IMR-90 (cell line): ENCODE data around the gene FOSL2. TPM values are rescaled to one million over a fixed set of nuclear protein-coding genes. Genes with fewer than 3 reads are reported as not detected.
A peak's percentile ranks its signal among the peaks of the same experiment; 100 is the strongest.

Source experiments
- ATAC-seq: fragments of 200-7000 bp; cut with Tn5 transposase; 2 replicates; pipeline ENCODE4 v1.9.1; 2020; ENCODE audit warnings: low read depth, mild to moderate bottlenecking, moderate library complexity
- BruUV-seq: library from RNA; stranded (reverse); fragments of 400-500 nt; replicated peaks from 2 replicates; lab custom pipeline; 2021; lab: Mats Ljungman, UMichigan
- CTCF ChIA-PET: fragments of 300-600 bp; formaldehyde crosslinking; extraction: SDS; loops from one replicate; lab custom pipeline; 2021; ENCODE audit warnings: antibody characterized with exemption; lab: Yijun Ruan, JAX
- POLR2A ChIA-PET: fragments of 300-600 bp; sonication (Branson Sonifier 250); formaldehyde crosslinking; loops from one replicate; lab custom pipeline; 2022; ENCODE audit warnings: antibody characterized with exemption; ENCODE audit not compliant: unreplicated experiment; lab: Charles Lee
- DNase-seq: peaks from one replicate; pipeline ENCODE4 v3.0.0; 2013
- H2AFZ ChIP-seq: replicated peaks from 2 replicates; pipeline ENCODE3; 2013; ENCODE audit warnings: low read length, mild to moderate bottlenecking; ENCODE audit not compliant: poor library complexity
- H2AK5ac ChIP-seq: 2 replicates; pipeline ENCODE4 v1.6.1; 2013; ENCODE audit warnings: low read depth, low read length, inconsistent platforms
- H2AK9ac ChIP-seq: replicated peaks from 2 replicates; pipeline ENCODE3; 2013; ENCODE audit warnings: mild to moderate bottlenecking, low read depth, low read length, moderate library complexity; ENCODE audit not compliant: poor library complexity
- H2BK120ac ChIP-seq: 2 replicates; pipeline ENCODE4 v1.6.1; 2013; ENCODE audit warnings: low read depth, low read length, inconsistent platforms
- H2BK15ac ChIP-seq: 3 replicates; pipeline ENCODE4 v1.6.1; 2013; ENCODE audit warnings: low read depth, low read length, inconsistent platforms
- H2BK20ac ChIP-seq: 2 replicates; pipeline ENCODE4 v1.6.1; 2013; ENCODE audit warnings: low read depth, mild to moderate bottlenecking, inconsistent platforms, low read length, moderate library complexity
- H2BK5ac ChIP-seq: 2 replicates; pipeline ENCODE4 v1.6.1; 2013; ENCODE audit warnings: mild to moderate bottlenecking, low read depth, low read length, inconsistent platforms; ENCODE audit not compliant: poor library complexity, severe bottlenecking
- H3K14ac ChIP-seq: replicated peaks from 2 replicates; pipeline ENCODE4 v1.6.1; 2013; ENCODE audit warnings: low read depth, low read length, inconsistent platforms
- H3K18ac ChIP-seq: 2 replicates; pipeline ENCODE4 v1.6.1; 2013; ENCODE audit warnings: low read depth, low read length, control low read depth
- H3K23ac ChIP-seq: 2 replicates; pipeline ENCODE4 v1.6.1; 2013; ENCODE audit warnings: low read depth, low read length, inconsistent platforms
- H3K27ac ChIP-seq: 2 replicates; pipeline ENCODE4 v1.5.1; 2013; ENCODE audit warnings: mild to moderate bottlenecking, control low read depth, low read length; ENCODE audit not compliant: insufficient read depth
- H3K27me3 ChIP-seq: 2 replicates; pipeline ENCODE4 v1.6.1; 2013; ENCODE audit warnings: low read length; ENCODE audit not compliant: control insufficient read depth, insufficient read depth
- H3K36me3 ChIP-seq: 2 replicates; pipeline ENCODE4 v1.6.1; 2013; ENCODE audit warnings: low read length, mixed read lengths; ENCODE audit not compliant: control insufficient read depth, insufficient read depth
- H3K4ac ChIP-seq: 2 replicates; pipeline ENCODE4 v1.6.1; 2013; ENCODE audit warnings: low read depth, low read length, inconsistent platforms
- H3K4me1 ChIP-seq: 2 replicates; pipeline ENCODE4 v1.6.1; 2013; ENCODE audit warnings: low read length, mixed read lengths; ENCODE audit not compliant: control insufficient read depth, insufficient read depth
- H3K4me2 ChIP-seq: 2 replicates; pipeline ENCODE4 v1.6.1; 2013; ENCODE audit warnings: low read depth, mild to moderate bottlenecking, control low read depth, low read length, moderate library complexity
- H3K4me3 ChIP-seq: 2 replicates; pipeline ENCODE4 v1.5.1; 2013; ENCODE audit warnings: low read depth, mild to moderate bottlenecking, control low read depth, low read length, moderate library complexity; ENCODE audit not compliant: insufficient read depth
- H3K56ac ChIP-seq: 2 replicates; pipeline ENCODE4 v1.6.1; 2013; ENCODE audit warnings: low read length, inconsistent platforms; ENCODE audit not compliant: insufficient read depth; ENCODE audit errors: extremely low read depth
- H3K79me1 ChIP-seq, 2 experiments: 2 replicates each; pipeline ENCODE4 v1.6.1; 2013; ENCODE audit warnings: low read length in 2 of 2, inconsistent platforms in 1 of 2, low read depth in 1 of 2
- H3K9ac ChIP-seq: 2 replicates; pipeline ENCODE4 v1.6.1; 2013; ENCODE audit warnings: low read depth, low read length, control low read depth
- H3K9me1 ChIP-seq: 2 replicates; pipeline ENCODE4 v1.6.1; 2013; ENCODE audit warnings: low read length, inconsistent platforms; ENCODE audit not compliant: insufficient read depth
- H3K9me3 ChIP-seq: 2 replicates; pipeline ENCODE4 v1.6.1; 2013; ENCODE audit warnings: low read length; ENCODE audit not compliant: control insufficient read depth, insufficient read depth
- H4K20me1 ChIP-seq: 2 replicates; pipeline ENCODE4 v1.6.1; 2013; ENCODE audit warnings: low read length, inconsistent platforms; ENCODE audit not compliant: insufficient read depth
- H4K5ac ChIP-seq: 2 replicates; pipeline ENCODE4 v1.6.1; 2013; ENCODE audit warnings: mild to moderate bottlenecking, low read depth, low read length, control low read depth
- H4K8ac ChIP-seq, 2 experiments: 2 replicates each; pipeline ENCODE4 v1.6.1; 2013; ENCODE audit warnings: low read depth in 2 of 2, low read length in 2 of 2, control low read depth in 1 of 2, inconsistent platforms in 1 of 2
- H4K91ac ChIP-seq: 2 replicates; pipeline ENCODE4 v1.6.1; 2013; ENCODE audit warnings: low read depth, low read length, inconsistent platforms; ENCODE audit not compliant: insufficient read depth
- MAFK ChIP-seq: IDR thresholded peaks from 2 replicates; pipeline ENCODE4 v1.6.1; 2012; ENCODE audit warnings: low read depth, low read length, improper control_type of control experiment
- RAD21 ChIP-seq: IDR thresholded peaks from 2 replicates; pipeline ENCODE4 v1.6.1; 2012; ENCODE audit warnings: low read length, improper control_type of control experiment
- RFX5 ChIP-seq: IDR thresholded peaks from 2 replicates; pipeline ENCODE4 v1.8.0; 2012; ENCODE audit warnings: low read depth, mild to moderate bottlenecking, low read length, moderate library complexity
- SMC3 ChIP-seq: fragments of 150-350 bp; IDR thresholded peaks from 2 replicates; pipeline ENCODE4 v1.6.1; 2016; ENCODE audit warnings: low read depth, mild to moderate bottlenecking, antibody characterized with exemption, low read length, moderate library complexity
- WGBS, 2 experiments: methylation state at CpG; one replicate each; pipeline versions ENCODE4 v1.1.5 to v1.1.7; 2013; ENCODE audit warnings: missing lambda C conversion rate in 2 of 2; ENCODE audit not compliant: insufficient read length in 1 of 2; ENCODE audit errors: extremely low coverage in 2 of 2; 5-methylcytosine and 5-hydroxymethylcytosine counted together
- dilution Hi-C: fragments of 300-500 bp; cut with HindIII; formaldehyde crosslinking; loops from one replicate; pipeline ENCODE4 v1.14.3; 2018; ENCODE audit warnings: low sequenced_read_pairs; ENCODE audit not compliant: unreplicated experiment
- in situ Hi-C: fragments of 300-500 bp; cut with MboI; formaldehyde crosslinking; loops from 3 replicates; pipeline ENCODE4 v1.14.3; 2019; ENCODE audit warnings: low sequenced_read_pairs, inconsistent platforms, mixed read lengths
- intact Hi-C: fragments of 100-400 bp; cut with micrococcal nuclease; formaldehyde crosslinking; loops from 2 replicates; pipeline ENCODE4 v1.10.0; 2022
- polyA plus RNA-seq, 3 experiments: library from polyadenylated mRNA; depleted of rRNA; stranded (reverse); fragments of >200 nt; gene quantifications; 2 replicates each; pipeline ENCODE4 v1.2.3, GENCODE V29; 2012; ENCODE audit warnings: low replicate concordance in 1 of 3
- total RNA-seq: library from RNA; depleted of rRNA; stranded (reverse); fragments of >200 nt; gene quantifications from 2 replicates; pipeline ENCODE4 v1.2.3, GENCODE V29; 2012

FOSL2 gene
- total and polyA plus RNA-seq, 2 of the 4 experiments (the other 2 are of a cell fraction), result 31.4 to 46.3 TPM

GRCh38 chr2:28449126-28449487 lies 56.4 kb downstream of the FOSL2 start:
- Histone ChIP-seq H3K4me2 (no peak overlapping the region), H3K9me3 (no peaks in the 10 kb centered on the region), H4K8ac (peak overlapping the region in 1 of 2 experiments; percentile 97; a peak in 3 of 4 replicates), H3K4ac (peak overlapping the region; percentile 95), H3K27ac (peak overlapping the region; percentile 88; the same call in 1 of the 2 replicates), H4K91ac (peak overlapping the region; percentile 67), H2BK20ac (peak overlapping the region; percentile 91), H3K14ac (peak overlapping the region; percentile 85), H2AK5ac (peak overlapping the region; percentile 90), H3K36me3 (no peaks in the 10 kb centered on the region), H2BK5ac (peak overlapping the region; percentile 88), H3K23ac (peak overlapping the region; percentile 35; the same call in 1 of the 2 replicates), H3K27me3 (no peaks in the 10 kb centered on the region), H3K9ac (no peak overlapping the region), H2AFZ (peak overlapping the region; percentile 80), H2BK120ac (peak overlapping the region; percentile 98), H3K4me1 (peaks cover 37% of the 10 kb centered on the region), H3K56ac (no peak overlapping the region), H3K79me1 (peaks cover 4 to 40% of the 10 kb centered on the region in 2 experiments; a peak in 3 of 4 replicates), H4K5ac (peak overlapping the region; percentile 43; the same call in 1 of the 2 replicates), H3K18ac (peak overlapping the region; percentile 93), H3K9me1 (peaks cover 43% of the 10 kb centered on the region), H3K4me3 (no peak overlapping the region), H2BK15ac (peak overlapping the region; percentile 97; the same call in 2 of the 3 replicates), H4K20me1 (no peaks in the 10 kb centered on the region), H2AK9ac (peak overlapping the region; percentile 93)
- intact Hi-C loops, result loop anchor here (5.0 kb wide), 1 partner anchor 747 kb away; no protein-coding TSS in a partner anchor
- CTCF ChIA-PET, result no interaction called here
- BruUV-seq, result no TSS peak
- 92% methylated on average over 2 of the region's 6 CpGs; no CpG with 5 or more reads in 1 of the 2 experiments for WGBS, 2 experiments
- in situ Hi-C loops, result no loop called here
- DNase-seq (no peak), ATAC-seq (no peak)
- dilution Hi-C loops, result no loop called here
- POLR2A ChIA-PET, result no interaction called here
- TF ChIP-seq MAFK (no peak), RAD21 (no peak), RFX5 (no peak), SMC3 (no peak)
